Neuronal stem cell (in vitro differentiated cells): ENCODE results near the gene SCRN2.

Experiments used
- DNase-seq: peaks from one replicate; pipeline ENCODE4 v3.0.0-alpha.2; 2013; ENCODE audit warnings: low spot score
- H2AFZ ChIP-seq: one replicate; pipeline ENCODE4 v1.6.1; 2013; ENCODE audit warnings: mild to moderate bottlenecking, low read length, inconsistent platforms
- H2AK5ac ChIP-seq: 2 replicates; pipeline ENCODE4 v1.6.1; 2013; ENCODE audit warnings: low read depth, mild to moderate bottlenecking, inconsistent platforms, low read length, moderate library complexity, mixed read lengths
- H2BK120ac ChIP-seq: 2 replicates; pipeline ENCODE4 v1.6.1; 2013; ENCODE audit warnings: low read depth, mild to moderate bottlenecking, inconsistent platforms, low read length, moderate library complexity, mixed read lengths
- H2BK12ac ChIP-seq: one replicate; pipeline ENCODE4 v1.6.1; 2013; ENCODE audit warnings: low read length, inconsistent platforms
- H2BK15ac ChIP-seq: 2 replicates; pipeline ENCODE4 v1.6.1; 2013; ENCODE audit warnings: mild to moderate bottlenecking, low read length, inconsistent platforms, mixed read lengths
- H2BK5ac ChIP-seq: one replicate; pipeline ENCODE4 v1.6.1; 2013; ENCODE audit warnings: inconsistent platforms, mild to moderate bottlenecking, low read length, moderate library complexity
- H3K14ac ChIP-seq: one replicate; pipeline ENCODE4 v1.6.1; 2013; ENCODE audit warnings: low read length, inconsistent platforms
- H3K18ac ChIP-seq: 2 replicates; pipeline ENCODE4 v1.6.1; 2013; ENCODE audit warnings: low read length, inconsistent platforms
- H3K23ac ChIP-seq: 2 replicates; pipeline ENCODE4 v1.6.1; 2013; ENCODE audit warnings: low read depth, mild to moderate bottlenecking, mixed read lengths, low read length, inconsistent platforms; ENCODE audit not compliant: poor library complexity
- H3K27ac ChIP-seq: replicated peaks from 3 replicates; pipeline ENCODE4 v1.5.1; 2013; ENCODE audit warnings: low read length, inconsistent platforms
- H3K27me3 ChIP-seq, 3 experiments: 2 replicates each; pipeline ENCODE4 v1.6.1; 2013; ENCODE audit warnings: low read length in 3 of 3, mild to moderate bottlenecking in 2 of 3, inconsistent platforms in 1 of 3, low read depth in 1 of 3, mixed read lengths in 1 of 3, moderate library complexity in 1 of 3; ENCODE audit not compliant: control insufficient read depth in 3 of 3, insufficient read depth in 3 of 3
- H3K36me3 ChIP-seq, 2 donors: replicated peaks in 1 of 2; 2 replicates each; pipeline ENCODE4 v1.6.1; 2013; ENCODE audit warnings: low read length in 2 of 2; ENCODE audit not compliant: control insufficient read depth in 2 of 2, insufficient read depth in 2 of 2
- H3K4ac ChIP-seq: 2 replicates; pipeline ENCODE4 v1.6.1; 2013; ENCODE audit warnings: inconsistent platforms, mild to moderate bottlenecking, low read length, moderate library complexity
- H3K4me1 ChIP-seq, 2 donors: 1 replicate in 1 of 2; 2 replicates in 1 of 2; pipeline ENCODE4 v1.6.1; 2013; ENCODE audit warnings: low read length in 2 of 2, low read depth in 1 of 2; ENCODE audit not compliant: control insufficient read depth in 2 of 2, insufficient read depth in 1 of 2
- H3K4me2 ChIP-seq: one replicate; pipeline ENCODE4 v1.6.1; 2013; ENCODE audit warnings: mild to moderate bottlenecking, low read length, inconsistent platforms; ENCODE audit not compliant: insufficient read depth, poor library complexity, severe bottlenecking
- H3K4me3 ChIP-seq, 2 donors: 2 replicates each; pipeline ENCODE4 v1.5.1; 2013; ENCODE audit warnings: low read length in 2 of 2, mild to moderate bottlenecking in 2 of 2, inconsistent platforms in 1 of 2, moderate library complexity in 1 of 2
- H3K79me1 ChIP-seq: one replicate; pipeline ENCODE4 v1.6.1; 2013; ENCODE audit warnings: low read depth, mild to moderate bottlenecking, inconsistent platforms, low read length, moderate library complexity
- H3K9ac ChIP-seq: one replicate; pipeline ENCODE4 v1.6.1; 2013; ENCODE audit warnings: mild to moderate bottlenecking, low read depth, low read length, inconsistent platforms; ENCODE audit not compliant: poor library complexity
- H3K9me3 ChIP-seq, 2 donors: replicated peaks in 1 of 2; 2 replicates each; pipeline versions ENCODE3 to v1.6.1; 2013; ENCODE audit warnings: low read length in 2 of 2, mild to moderate bottlenecking in 2 of 2, inconsistent platforms in 1 of 2, low read depth in 1 of 2, mixed read lengths in 1 of 2, moderate library complexity in 1 of 2; ENCODE audit not compliant: control insufficient read depth in 2 of 2, insufficient read depth in 1 of 2
- H4K8ac ChIP-seq: one replicate; pipeline ENCODE4 v1.6.1; 2013; ENCODE audit warnings: low read depth, mild to moderate bottlenecking, inconsistent platforms, low read length, moderate library complexity
- H4K91ac ChIP-seq: one replicate; pipeline ENCODE4 v1.6.1; 2013; ENCODE audit warnings: low read length, low read depth, mild to moderate bottlenecking, inconsistent platforms; ENCODE audit not compliant: poor library complexity
- WGBS, 2 donors: extraction: QIAGEN DNeasy Blood & Tissue Kit; methylation state at CpG; one replicate each; pipeline ENCODE4 v1.1.7; 2013; ENCODE audit warnings: missing lambda C conversion rate in 2 of 2, mixed read lengths in 1 of 2; ENCODE audit not compliant: insufficient read length in 2 of 2, insufficient replicate concordance in 1 of 2; ENCODE audit errors: extremely low coverage in 2 of 2; 5-methylcytosine and 5-hydroxymethylcytosine counted together

SCRN2 gene

GRCh38 chr17:47811709-47812108 is 29.4 kb downstream of the SCRN2 start:
- WGBS, 2 donors: no CpG with 5 or more reads among the region's 7 CpGs
- Histone ChIP-seq H2BK120ac (no peak overlapping the region), H3K9ac (no peak overlapping the region), H2AK5ac (no peak overlapping the region), H4K91ac (no peak overlapping the region), H3K27ac (no peak overlapping the region), H3K79me1 (no peaks in the 10 kb centered on the region), H3K4me2 (no peak overlapping the region), H3K27me3 (no peaks in the 10 kb centered on the region), H4K8ac (no peak overlapping the region), H3K4me1 (no peaks in the 10 kb centered on the region), H2BK12ac (no peak overlapping the region), H3K23ac (no peak overlapping the region), H3K14ac (no peak overlapping the region), H2BK5ac (no peak overlapping the region), H3K4me3 (no peak overlapping the region), H2AFZ (no peak overlapping the region), H3K18ac (no peak overlapping the region), H2BK15ac (no peak overlapping the region), H3K9me3 (no peaks in the 10 kb centered on the region), H3K4ac (no peak overlapping the region), H3K36me3 (peaks cover 14 to 30% of the 10 kb centered on the region in 2 donors)
- DNase-seq: no peak

- Histone ChIP-seq H2BK12ac (no peak overlapping the region), H2AFZ (no peak overlapping the region), H4K91ac (no peak overlapping the region), H2AK5ac (peak overlapping the region; percentile 46), H3K79me1 (no peaks in the 10 kb centered on the region), H2BK5ac (no peak overlapping the region), H2BK120ac (no peak overlapping the region), H3K36me3 (peaks cover 14 to 30% of the 10 kb centered on the region in 2 donors), H3K9me3 (no peaks in the 10 kb centered on the region), H3K14ac (no peak overlapping the region), H3K4me1 (no peaks in the 10 kb centered on the region), H4K8ac (no peak overlapping the region), H2BK15ac (no peak overlapping the region), H3K27ac (no peak overlapping the region), H3K27me3 (no peaks in the 10 kb centered on the region), H3K4me2 (no peak overlapping the region), H3K4ac (no peak overlapping the region), H3K18ac (no peak overlapping the region), H3K23ac (no peak overlapping the region), H3K9ac (peak overlapping the region; percentile 9), H3K4me3 (no peak overlapping the region)
- WGBS, 2 donors: no CpG with 5 or more reads among the region's 9 CpGs
- DNase-seq: no peak
Observed at GRCh38 chr17:47810901-47811635, 30.0 kb downstream of the SCRN2 start.

GRCh38 chr17:47810200-47810821 is 30.8 kb downstream of the SCRN2 start:
- Histone ChIP-seq H3K4ac (no peak overlapping the region), H2BK12ac (no peak overlapping the region), H3K4me1 (no peaks in the 10 kb centered on the region), H2BK5ac (no peak overlapping the region), H4K8ac (no peak overlapping the region), H3K4me2 (no peak overlapping the region), H3K9me3 (no peaks in the 10 kb centered on the region), H3K18ac (no peak overlapping the region), H3K27me3 (no peaks in the 10 kb centered on the region), H3K14ac (no peak overlapping the region), H3K79me1 (no peaks in the 10 kb centered on the region), H2AK5ac (no peak overlapping the region), H2BK120ac (no peak overlapping the region), H3K23ac (no peak overlapping the region), H3K9ac (no peak overlapping the region), H2AFZ (no peak overlapping the region), H3K27ac (no peak overlapping the region), H4K91ac (no peak overlapping the region), H3K4me3 (no peak overlapping the region), H3K36me3 (peaks cover 12 to 27% of the 10 kb centered on the region in 2 donors), H2BK15ac (no peak overlapping the region)
- no CpG with 5 or more reads among the region's 10 CpGs for WGBS, 2 donors
- no peak for DNase-seq

- no peak overlapping the region for H2AFZ ChIP-seq
- H4K91ac ChIP-seq: no peak overlapping the region
- no peak overlapping the region for H2AK5ac ChIP-seq
- no peak overlapping the region for H3K4ac ChIP-seq
- H2BK120ac ChIP-seq: no peak overlapping the region
- H3K18ac ChIP-seq: no peak overlapping the region
- no peak overlapping the region for H2BK5ac ChIP-seq
- H3K4me3 ChIP-seq: no peak overlapping the region
- no CpG with 5 or more reads among the region's 22 CpGs for WGBS, 2 donors
- H3K27ac ChIP-seq: no peak overlapping the region
- no peak overlapping the region for H2BK12ac ChIP-seq
- H3K79me1 ChIP-seq: no peaks in the 10 kb centered on the region
- H4K8ac ChIP-seq: no peak overlapping the region
- H3K23ac ChIP-seq: no peak overlapping the region
- peaks cover 12 to 23% of the 10 kb centered on the region in 2 donors for H3K36me3 ChIP-seq
- H3K9ac ChIP-seq: no peak overlapping the region
- H3K27me3 ChIP-seq: peaks cover 0 to under 1% (median under 1%) of the 10 kb centered on the region in 3 experiments
- DNase-seq: no peak
- no peak overlapping the region for H2BK15ac ChIP-seq
- H3K9me3 ChIP-seq: no peaks in the 10 kb centered on the region
- H3K4me2 ChIP-seq: no peak overlapping the region
- H3K4me1 ChIP-seq: no peaks in the 10 kb centered on the region
- no peak overlapping the region for H3K14ac ChIP-seq
Observed at GRCh38 chr17:47808830-47809480, 32.1 kb downstream of the SCRN2 start.
